ENCODE data around the gene RAB40C. TPM values are rescaled to one million over a fixed set of nuclear protein-coding genes. Genes with fewer than 3 reads are reported as not detected.

The RAB40C gene
- total and polyA plus RNA-seq, 9 of the 15 experiments (the other 6 are each of a cell fraction or from before 2014, with no cell fraction given), result 0.17 to 23.4 (median 8.7) TPM

DNA sequence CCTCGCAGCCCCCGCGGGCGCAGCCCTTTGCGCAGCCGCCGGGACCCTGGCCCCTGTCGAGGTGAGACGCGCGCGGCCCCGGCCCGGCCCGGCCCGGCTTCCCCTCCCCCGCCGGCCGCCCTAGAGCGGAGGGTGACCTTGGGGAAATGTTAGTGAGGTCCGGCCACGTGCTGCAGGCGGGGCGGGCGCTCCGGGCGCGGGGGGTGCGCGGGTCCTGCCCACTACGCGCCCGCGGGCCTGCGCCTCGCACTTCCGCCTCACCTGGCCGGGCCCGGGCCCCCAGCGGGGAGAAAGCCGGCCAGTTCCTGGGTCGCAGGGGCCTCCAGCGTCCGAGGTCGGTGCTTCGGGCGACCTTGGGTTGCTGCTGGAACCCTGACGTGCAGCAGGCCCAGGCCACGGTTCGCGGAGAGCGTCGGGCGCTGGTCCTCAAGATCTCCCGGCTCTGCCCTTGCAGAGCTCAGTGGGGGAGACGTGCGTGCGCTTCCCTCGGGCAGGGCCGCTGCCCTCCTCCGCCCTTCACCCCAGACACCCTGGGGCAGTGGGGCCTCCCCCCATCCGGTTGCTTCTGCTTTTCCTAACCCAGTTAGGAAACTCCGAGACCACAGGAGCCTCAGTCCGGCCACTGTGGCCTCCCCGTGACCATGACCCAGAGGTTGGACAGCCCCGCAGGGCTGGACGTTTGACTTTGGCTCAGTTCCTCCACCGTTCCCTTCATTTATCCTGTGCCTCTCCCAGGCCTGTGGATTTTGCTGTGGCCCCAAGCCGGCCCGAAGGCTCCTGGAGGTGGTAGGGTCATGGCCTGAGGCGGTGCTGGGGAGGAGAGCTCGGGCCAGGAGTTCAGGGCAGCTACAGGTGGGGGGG, 52.6 kb downstream of the RAB40C start (continued):
- TF ChIP-seq, protein P1, sequence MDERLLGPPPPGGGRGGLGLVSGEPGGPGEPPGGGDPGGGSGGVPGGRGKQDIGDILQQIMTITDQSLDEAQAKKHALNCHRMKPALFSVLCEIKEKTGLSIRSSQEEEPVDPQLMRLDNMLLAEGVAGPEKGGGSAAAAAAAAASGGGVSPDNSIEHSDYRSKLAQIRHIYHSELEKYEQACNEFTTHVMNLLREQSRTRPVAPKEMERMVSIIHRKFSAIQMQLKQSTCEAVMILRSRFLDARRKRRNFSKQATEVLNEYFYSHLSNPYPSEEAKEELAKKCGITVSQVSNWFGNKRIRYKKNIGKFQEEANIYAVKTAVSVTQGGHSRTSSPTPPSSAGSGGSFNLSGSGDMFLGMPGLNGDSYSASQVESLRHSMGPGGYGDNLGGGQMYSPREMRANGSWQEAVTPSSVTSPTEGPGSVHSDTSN (CRISPR knock-in tag; IDR thresholded peaks at IDR 0.05; ENCODE audit: low read depth), result no peak
- TF ChIP-seq, protein P1 (tag; conservative IDR thresholded peaks at IDR 0.05; ENCODE audit: low read depth), result no peak
- TF ChIP-seq NCOR1 (IDR thresholded peaks at IDR 0.05), result no peak
- TF ChIP-seq ZNF384 (IDR thresholded peaks at IDR 0.05; ENCODE audit: low read depth, low read length), result no peak
- TF ChIP-seq, protein P2, sequence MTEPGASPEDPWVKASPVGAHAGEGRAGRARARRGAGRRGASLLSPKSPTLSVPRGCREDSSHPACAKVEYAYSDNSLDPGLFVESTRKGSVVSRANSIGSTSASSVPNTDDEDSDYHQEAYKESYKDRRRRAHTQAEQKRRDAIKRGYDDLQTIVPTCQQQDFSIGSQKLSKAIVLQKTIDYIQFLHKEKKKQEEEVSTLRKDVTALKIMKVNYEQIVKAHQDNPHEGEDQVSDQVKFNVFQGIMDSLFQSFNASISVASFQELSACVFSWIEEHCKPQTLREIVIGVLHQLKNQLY (CRISPR knock-in tag; conservative IDR thresholded peaks at IDR 0.05), result no peak
- no peak for TF ChIP-seq ZSCAN32 (CRISPR knock-in tag; IDR thresholded peaks at IDR 0.05)
- TF ChIP-seq, protein P3, sequence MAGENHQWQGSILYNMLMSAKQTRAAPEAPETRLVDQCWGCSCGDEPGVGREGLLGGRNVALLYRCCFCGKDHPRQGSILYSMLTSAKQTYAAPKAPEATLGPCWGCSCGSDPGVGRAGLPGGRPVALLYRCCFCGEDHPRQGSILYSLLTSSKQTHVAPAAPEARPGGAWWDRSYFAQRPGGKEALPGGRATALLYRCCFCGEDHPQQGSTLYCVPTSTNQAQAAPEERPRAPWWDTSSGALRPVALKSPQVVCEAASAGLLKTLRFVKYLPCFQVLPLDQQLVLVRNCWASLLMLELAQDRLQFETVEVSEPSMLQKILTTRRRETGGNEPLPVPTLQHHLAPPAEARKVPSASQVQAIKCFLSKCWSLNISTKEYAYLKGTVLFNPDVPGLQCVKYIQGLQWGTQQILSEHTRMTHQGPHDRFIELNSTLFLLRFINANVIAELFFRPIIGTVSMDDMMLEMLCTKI (IDR thresholded peaks at IDR 0.05; ENCODE audit: partially characterized antibody), result no peak
- TF ChIP-seq TGIF2 (CRISPR knock-in tag; IDR thresholded peaks at IDR 0.05), result no peak
- TF ChIP-seq, protein P4, sequence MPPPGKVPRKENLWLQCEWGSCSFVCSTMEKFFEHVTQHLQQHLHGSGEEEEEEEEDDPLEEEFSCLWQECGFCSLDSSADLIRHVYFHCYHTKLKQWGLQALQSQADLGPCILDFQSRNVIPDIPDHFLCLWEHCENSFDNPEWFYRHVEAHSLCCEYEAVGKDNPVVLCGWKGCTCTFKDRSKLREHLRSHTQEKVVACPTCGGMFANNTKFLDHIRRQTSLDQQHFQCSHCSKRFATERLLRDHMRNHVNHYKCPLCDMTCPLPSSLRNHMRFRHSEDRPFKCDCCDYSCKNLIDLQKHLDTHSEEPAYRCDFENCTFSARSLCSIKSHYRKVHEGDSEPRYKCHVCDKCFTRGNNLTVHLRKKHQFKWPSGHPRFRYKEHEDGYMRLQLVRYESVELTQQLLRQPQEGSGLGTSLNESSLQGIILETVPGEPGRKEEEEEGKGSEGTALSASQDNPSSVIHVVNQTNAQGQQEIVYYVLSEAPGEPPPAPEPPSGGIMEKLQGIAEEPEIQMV (tag; conservative IDR thresholded peaks at IDR 0.05; ENCODE audit: low read depth), result no peak
- TF ChIP-seq C11orf30 (IDR thresholded peaks at IDR 0.05; ENCODE audit: low read depth), result no peak
- TF ChIP-seq TSC22D4 (tag; IDR thresholded peaks at IDR 0.05), result no peak
- no peak for TF ChIP-seq EZH2 (IDR thresholded peaks at IDR 0.05; ENCODE audit: borderline replicate concordance, low read depth, low read length)
- TF ChIP-seq, protein P5, sequence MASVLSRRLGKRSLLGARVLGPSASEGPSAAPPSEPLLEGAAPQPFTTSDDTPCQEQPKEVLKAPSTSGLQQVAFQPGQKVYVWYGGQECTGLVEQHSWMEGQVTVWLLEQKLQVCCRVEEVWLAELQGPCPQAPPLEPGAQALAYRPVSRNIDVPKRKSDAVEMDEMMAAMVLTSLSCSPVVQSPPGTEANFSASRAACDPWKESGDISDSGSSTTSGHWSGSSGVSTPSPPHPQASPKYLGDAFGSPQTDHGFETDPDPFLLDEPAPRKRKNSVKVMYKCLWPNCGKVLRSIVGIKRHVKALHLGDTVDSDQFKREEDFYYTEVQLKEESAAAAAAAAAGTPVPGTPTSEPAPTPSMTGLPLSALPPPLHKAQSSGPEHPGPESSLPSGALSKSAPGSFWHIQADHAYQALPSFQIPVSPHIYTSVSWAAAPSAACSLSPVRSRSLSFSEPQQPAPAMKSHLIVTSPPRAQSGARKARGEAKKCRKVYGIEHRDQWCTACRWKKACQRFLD (CRISPR knock-in tag; IDR thresholded peaks at IDR 0.05), result peak; percentile 59; the same call in 1 of the 2 replicates
- no peak for TF ChIP-seq ZNF785 (CRISPR knock-in tag; IDR thresholded peaks at IDR 0.05)
- no peak for TF ChIP-seq STAT5A (IDR thresholded peaks at IDR 0.05; ENCODE audit: borderline replicate concordance, low read length)
- TF ChIP-seq ZC3H8 (IDR thresholded peaks at IDR 0.05), result no peak
- TF ChIP-seq, protein P6, sequence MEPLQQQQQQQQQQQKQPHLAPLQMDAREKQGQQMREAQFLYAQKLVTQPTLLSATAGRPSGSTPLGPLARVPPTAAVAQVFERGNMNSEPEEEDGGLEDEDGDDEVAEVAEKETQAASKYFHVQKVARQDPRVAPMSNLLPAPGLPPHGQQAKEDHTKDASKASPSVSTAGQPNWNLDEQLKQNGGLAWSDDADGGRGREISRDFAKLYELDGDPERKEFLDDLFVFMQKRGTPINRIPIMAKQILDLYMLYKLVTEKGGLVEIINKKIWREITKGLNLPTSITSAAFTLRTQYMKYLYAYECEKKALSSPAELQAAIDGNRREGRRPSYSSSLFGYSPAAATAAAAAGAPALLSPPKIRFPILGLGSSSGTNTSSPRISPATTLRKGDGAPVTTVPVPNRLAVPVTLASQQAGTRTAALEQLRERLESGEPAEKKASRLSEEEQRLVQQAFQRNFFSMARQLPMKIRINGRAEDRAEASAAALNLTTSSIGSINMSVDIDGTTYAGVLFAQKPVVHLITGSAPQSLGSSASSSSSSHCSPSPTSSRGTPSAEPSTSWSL (CRISPR knock-in tag; IDR thresholded peaks at IDR 0.05; ENCODE audit: borderline replicate concordance), result no peak
- TF ChIP-seq PCBP1 (IDR thresholded peaks at IDR 0.05; ENCODE audit: low read depth, low read length, poor library complexity, severe bottlenecking), result no peak
